Measurements from ENCODE around the gene MEG3. TPM values are rescaled to one million over a fixed set of nuclear protein-coding genes. Genes with fewer than 3 reads are reported as not detected.

Gene MEG3
- total and polyA plus RNA-seq, 2 of the 8 experiments (the other 6 are each of a cell fraction or from before 2014, with no cell fraction given): 0.17 to 1.1 TPM

DNA sequence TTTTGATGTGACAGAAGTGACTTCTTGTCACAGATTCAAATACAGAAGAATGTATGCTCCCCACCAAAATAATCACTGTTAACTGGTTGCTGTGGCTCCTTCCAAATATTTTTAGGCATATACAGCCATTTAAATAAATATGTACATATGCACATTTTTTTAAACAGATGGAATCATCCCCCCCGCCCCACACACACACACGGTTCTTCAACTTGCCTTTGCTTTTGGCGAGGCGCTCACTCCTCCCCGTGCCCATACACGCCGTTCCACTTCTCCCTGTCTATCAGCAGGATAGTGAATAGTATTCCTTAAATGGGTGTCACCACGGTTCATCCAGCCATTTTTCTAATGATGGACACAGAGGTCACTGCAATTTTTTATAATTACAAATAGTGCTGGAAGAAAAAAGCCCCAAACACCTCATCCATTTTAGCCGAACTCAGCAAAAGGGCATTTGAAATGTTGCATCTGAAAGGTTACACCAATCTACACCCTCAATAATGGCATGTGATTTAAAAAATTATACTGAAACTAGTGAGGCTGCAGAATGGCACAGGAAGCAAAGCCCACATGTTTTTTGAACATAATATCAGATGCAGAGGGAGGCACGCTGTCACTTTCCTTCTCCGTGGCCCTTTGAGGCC lies 39.2 kb upstream of the MEG3 start:
- Histone ChIP-seq H2BK5ac (ENCODE audit: low read depth, low read length) (no peak overlapping the region), H3K4ac (replicated peaks; ENCODE audit: insufficient read length, low read depth, low read length) (no peak overlapping the region), H3K36me3 (ENCODE audit: control insufficient read depth in 2 of 4, insufficient read depth in 4 of 4, low read length in 3 of 4) (no peaks in the 10 kb centered on the region), H3K14ac (ENCODE audit: insufficient read length) (no peak overlapping the region), H3K27ac (ENCODE audit: low read depth, low read length) (no peak overlapping the region), H3K18ac (ENCODE audit: extremely low read depth, low read length) (no peak overlapping the region), H2BK12ac (ENCODE audit: low read depth, low read length) (no peak overlapping the region), H3K79me2 (ENCODE audit: control insufficient read depth in 1 of 2, insufficient read depth in 2 of 2, low read length in 2 of 2) (no peaks in the 10 kb centered on the region), H3K56ac (replicated peaks; ENCODE audit: insufficient read length, low read depth, low read length) (no peak overlapping the region), H4K91ac (replicated peaks; ENCODE audit: insufficient read length, low read length) (no peak overlapping the region), H2AFZ (ENCODE audit: low read length) (no peak overlapping the region), H4K8ac (ENCODE audit: extremely low read depth, insufficient read depth, low read length) (no peak overlapping the region), H2BK15ac (ENCODE audit: low read length) (no peak overlapping the region), H3K4me2 (ENCODE audit: insufficient read depth in 1 of 2, low read depth in 2 of 2, low read length in 2 of 2) (no peak overlapping the region), H3K9ac (replicated peaks in 1 of 4; ENCODE audit: extremely low read depth in 1 of 4, low read depth in 3 of 4, low read length in 3 of 4) (no peak overlapping the region), H3K23ac (ENCODE audit: insufficient read length) (no peak overlapping the region), H3K4me3 (ENCODE audit: extremely low read depth in 1 of 4, insufficient read depth in 2 of 4, low read depth in 3 of 4, low read length in 4 of 4) (no peak overlapping the region), H3K4me1 (replicated peaks in 1 of 4; ENCODE audit: control insufficient read depth in 3 of 4, insufficient read depth in 4 of 4, low read length in 3 of 4) (no peaks in the 10 kb centered on the region), H3K27me3 (replicated peaks in 1 of 4; ENCODE audit: control insufficient read depth in 3 of 4, extremely low read depth in 1 of 4, insufficient read depth in 3 of 4, low read length in 3 of 4) (no peaks in the 10 kb centered on the region), H2AK5ac (ENCODE audit: low read depth, low read length) (no peak overlapping the region), H3K79me1 (ENCODE audit: low read depth, low read length) (no peaks in the 10 kb centered on the region), H3K23me2 (ENCODE audit: low read depth, low read length) (no peaks in the 10 kb centered on the region), H2BK120ac (replicated peaks; ENCODE audit: low read depth, low read length) (no peak overlapping the region), H4K20me1 (replicated peaks in 1 of 2; ENCODE audit: control insufficient read depth in 1 of 2, insufficient read depth in 2 of 2, low read length in 2 of 2) (no peaks in the 10 kb centered on the region), H3K9me3 (ENCODE audit: insufficient read depth in 2 of 2, low read depth in 1 of 2, low read length in 1 of 2) (no peaks in the 10 kb centered on the region), H4K5ac (ENCODE audit: insufficient read length, low read depth, low read length) (no peak overlapping the region), H2BK20ac (ENCODE audit: low read length) (no peak overlapping the region)
- FAIRE-seq (no peak), DNase-seq (ENCODE audit: low read depth in 1 of 2, low spot score in 2 of 2) (no peak)
- ChIA-PET CTCF (ENCODE audit: partially characterized antibody) (no interaction called here), POLR2A (ENCODE audit: partially characterized antibody) (no interaction called here)
- 91% methylated on average over 11 of the region's 11 CpGs; no CpG with 5 or more reads in 1 of the 2 experiments for WGBS, 2 experiments (ENCODE audit: extremely low coverage in 1 of 2, insufficient coverage in 1 of 2, insufficient read length in 1 of 2, insufficient replicate concordance in 2 of 2, low coverage in 1 of 2, low lambda C conversion rate in 2 of 2, missing lambda C conversion rate in 1 of 2)
- TF ChIP-seq POLR2A (IDR thresholded peaks at IDR 0.05; ENCODE audit: control extremely low read depth in 1 of 2, low read depth in 2 of 2, low read length in 2 of 2): no peak
- no peak for TF ChIP-seq EP300 (IDR thresholded peaks at IDR 0.05; ENCODE audit: borderline replicate concordance in 1 of 2, low read depth in 2 of 2, low read length in 2 of 2)
- no peak for TF ChIP-seq TCF12 (IDR thresholded peaks at IDR 0.05; ENCODE audit: low read depth, low read length)
- no peak for TF ChIP-seq E2F6 (IDR thresholded peaks at IDR 0.05)
- no peak for TF ChIP-seq NANOG (IDR thresholded peaks at IDR 0.05; ENCODE audit: insufficient read depth, low read depth, low read length, poor library complexity, severe bottlenecking)
- TF ChIP-seq SIX5 (IDR thresholded peaks at IDR 0.05; ENCODE audit: low read depth, low read length): no peak
- TF ChIP-seq USF2 (IDR thresholded peaks at IDR 0.05; ENCODE audit: low read length): no peak
- TF ChIP-seq ASH2L (IDR thresholded peaks at IDR 0.05; ENCODE audit: low read length): no peak
- TF ChIP-seq MAFK (IDR thresholded peaks at IDR 0.05; ENCODE audit: low read depth, low read length): no peak
- TF ChIP-seq EZH2 (IDR thresholded peaks at IDR 0.05; ENCODE audit: low read depth, low read length, severe bottlenecking): no peak
- TF ChIP-seq NRF1 (IDR thresholded peaks at IDR 0.05; ENCODE audit: low read depth, low read length): no peak
- TF ChIP-seq GTF2F1 (IDR thresholded peaks at IDR 0.05; ENCODE audit: borderline replicate concordance, low read depth, low read length): no peak

All from H1 (cell line).